Testis (tissue), 3 donors: ENCODE data around the gene IP6K1. TPM values are rescaled to one million over a fixed set of nuclear protein-coding genes. Genes with fewer than 3 reads are reported as not detected.

ENCODE experiments used
- DNase-seq: peaks from one replicate; pipeline ENCODE4 v3.0.0-alpha.2; 2019
- H3K27ac ChIP-seq, 2 donors: fragments of 200-600 bp; sonication (generic); one replicate each; pipeline ENCODE4 v1.5.1; 2019
- H3K27me3 ChIP-seq: fragments of 200-600 bp; sonication (generic); one replicate; pipeline ENCODE4 v1.5.1; 2019
- H3K36me3 ChIP-seq: fragments of 200-600 bp; sonication (generic); one replicate; pipeline ENCODE4 v1.5.1; 2017; ENCODE audit warnings: low read depth; ENCODE audit errors: missing control alignments
- H3K4me1 ChIP-seq: fragments of 200-600 bp; sonication (generic); one replicate; pipeline ENCODE4 v1.5.1; 2019
- H3K4me3 ChIP-seq, 2 donors: fragments of 200-600 bp; sonication (generic); one replicate each; pipeline ENCODE4 v1.5.1; 2017 to 2019
- H3K9me3 ChIP-seq: fragments of 200-600 bp; sonication (generic); one replicate; pipeline ENCODE4 v1.5.1; 2017
- CTCF ChIP-seq, 3 experiments: fragments of 450-650 bp in 2 of 3; fragments of 200-600 bp in 1 of 3; sonication (generic) in 1 of 3; IDR thresholded peaks; one replicate each; pipeline ENCODE4 v1.5.1; 2016 to 2019; ENCODE audit warnings: antibody characterized with exemption in 3 of 3, mild to moderate bottlenecking in 2 of 3, moderate library complexity in 1 of 3
- POLR2A ChIP-seq: fragments of 450-650 bp; IDR thresholded peaks from one replicate; pipeline ENCODE4 v1.6.1; 2017; ENCODE audit warnings: antibody characterized with exemption, mild to moderate bottlenecking, moderate library complexity
- WGBS, 2 donors: methylation state at CpG; one replicate each; pipeline ENCODE4 v1.1.5; 2018; 5-methylcytosine and 5-hydroxymethylcytosine counted together
- intact Hi-C: fragments of 100-400 bp; cut with DNase I; formaldehyde crosslinking; loops from one replicate; pipeline ENCODE4 v1.15.1; 2023; ENCODE audit warnings: low total_unique reads
- polyA plus RNA-seq: library from polyadenylated mRNA; stranded (reverse); fragments of 350-450 nt; fragmentation: Illumina TruSeq; extraction: RNeasy Lipid Tissue Mini Kit (QIAGEN cat#74804); gene quantifications from one replicate; pipeline ENCODE4 v1.2.3, GENCODE V29; 2014; ENCODE audit warnings: low read depth, low replicate concordance; ENCODE audit not compliant: insufficient read depth
- total RNA-seq, 2 donors: library from RNA; depleted of rRNA; stranded (reverse); fragments of >200 nt; gene quantifications; one replicate each; pipeline ENCODE4 v1.2.3, GENCODE V29; 2016

Gene IP6K1
- total and polyA plus RNA-seq, 3 donors from 2014 or later: 96.0 to 134 (median 97.4) TPM

- peaks cover 9% of the 10 kb centered on the region for H3K4me1 ChIP-seq
- no peaks in the 10 kb centered on the region for H3K27me3 ChIP-seq
- TF ChIP-seq CTCF (IDR thresholded peaks at IDR 0.05) (no peak), POLR2A (no peak)
- H3K27ac ChIP-seq: no peak overlapping the region
- no peaks in the 10 kb centered on the region for H3K9me3 ChIP-seq
- H3K4me3 ChIP-seq: no peak overlapping the region
- no peaks in the 10 kb centered on the region for H3K36me3 ChIP-seq
- DNase-seq: no peak
- intact Hi-C loops: no loop called here
- 90 to 93% methylated on average over 3 to 4 of the region's 4 CpGs for WGBS, 2 donors
Measured at GRCh38 chr3:49794431-49794830, 8.1 kb upstream of the IP6K1 start.

- Histone ChIP-seq H3K27ac (no peak overlapping the region), H3K36me3 (no peaks in the 10 kb centered on the region), H3K4me1 (peaks cover 6% of the 10 kb centered on the region), H3K27me3 (no peaks in the 10 kb centered on the region), H3K9me3 (no peaks in the 10 kb centered on the region), H3K4me3 (no peak overlapping the region)
- intact Hi-C loops: no loop called here
- no peak for DNase-seq
- WGBS, 2 donors: 93 to 96% methylated on average over 13 of the region's 13 CpGs
- no peak for TF ChIP-seq POLR2A
Measured at GRCh38 chr3:49793486-49794085, 7.2 kb upstream of the IP6K1 start.

- WGBS, 2 donors: 93% methylated on average over 6 to 10 of the region's 10 CpGs
- Histone ChIP-seq H3K4me1 (peaks cover 6% of the 10 kb centered on the region), H3K4me3 (no peak overlapping the region), H3K27me3 (no peaks in the 10 kb centered on the region), H3K27ac (no peak overlapping the region), H3K36me3 (no peaks in the 10 kb centered on the region), H3K9me3 (no peaks in the 10 kb centered on the region)
- intact Hi-C loops: no loop called here
- DNase-seq: no peak
- no peak for TF ChIP-seq POLR2A
- no peak for TF ChIP-seq CTCF (IDR thresholded peaks at IDR 0.05)
Measured at GRCh38 chr3:49792371-49793150, 6.2 kb upstream of the IP6K1 start.

GRCh38 chr3:49791571-49791970 is 5.2 kb upstream of the IP6K1 start:
- Histone ChIP-seq H3K27me3 (no peaks in the 10 kb centered on the region), H3K4me1 (peaks cover 14% of the 10 kb centered on the region), H3K27ac (no peak overlapping the region), H3K36me3 (no peaks in the 10 kb centered on the region), H3K9me3 (no peaks in the 10 kb centered on the region), H3K4me3 (no peak overlapping the region)
- intact Hi-C loops: no loop called here
- no peak for DNase-seq
- WGBS, 2 donors: 93 to 100% methylated on average over 4 of the region's 4 CpGs
- no peak for TF ChIP-seq POLR2A
- TF ChIP-seq CTCF (IDR thresholded peaks at IDR 0.05): no peak

GRCh38 chr3:49790626-49791411 is 4.5 kb upstream of the IP6K1 start:
- intact Hi-C loops: no loop called here
- peak overlapping the region in 1 of 2 donors; percentile 33 for H3K27ac ChIP-seq
- H3K9me3 ChIP-seq: no peaks in the 10 kb centered on the region
- no peak overlapping the region for H3K4me3 ChIP-seq
- no peaks in the 10 kb centered on the region for H3K27me3 ChIP-seq
- no peak for DNase-seq
- H3K36me3 ChIP-seq: no peaks in the 10 kb centered on the region
- peaks cover 14% of the 10 kb centered on the region for H3K4me1 ChIP-seq
- 64 to 66% methylated on average over 9 of the region's 9 CpGs for WGBS, 2 donors
- TF ChIP-seq POLR2A (no peak), CTCF (IDR thresholded peaks at IDR 0.05) (no peak)
